SU-DHL-6 (cell line): ENCODE measurements around the gene NRP1.

Source experiments
- H2AFZ ChIP-seq: fragments of 200-600 bp; sonication (generic); 2 replicates; pipeline ENCODE4 v1.6.1; 2014; ENCODE audit warnings: low read depth, mild to moderate bottlenecking, moderate library complexity, mixed read lengths, antibody characterized with exemption, low read length; ENCODE audit not compliant: severe bottlenecking
- H3F3A ChIP-seq: fragments of 200-600 bp; shearing (Covaris generic); 2 replicates; pipeline ENCODE4 v1.6.0; 2016; ENCODE audit warnings: antibody characterized with exemption, mild to moderate bottlenecking; ENCODE audit not compliant: insufficient read depth
- H3K27ac ChIP-seq: fragments of 200-600 bp; sonication (generic); 2 replicates; pipeline ENCODE4 v1.5.1; 2016; ENCODE audit warnings: low read depth, mild to moderate bottlenecking, low read length, moderate library complexity, mixed read lengths
- H3K27me3 ChIP-seq: fragments of 200-600 bp; sonication (generic), shearing (Covaris generic); 2 replicates; pipeline ENCODE4 v1.6.0; 2014; ENCODE audit warnings: mild to moderate bottlenecking, low read length
- H3K36me3 ChIP-seq: fragments of 200-600 bp; sonication (generic); 2 replicates; pipeline ENCODE4 v1.6.1; 2014; ENCODE audit warnings: mild to moderate bottlenecking, low read length, mixed read lengths
- H3K4me2 ChIP-seq: fragments of 300-600, 200-600 bp; shearing (Covaris generic), sonication (generic); 2 replicates; pipeline ENCODE4 v1.6.0; 2014; ENCODE audit warnings: low read length, low read depth, mild to moderate bottlenecking; ENCODE audit not compliant: poor library complexity, severe bottlenecking
- H3K4me3 ChIP-seq: fragments of 200-600 bp; sonication (generic); 2 replicates; pipeline ENCODE4 v1.5.1; 2014; ENCODE audit warnings: antibody characterized with exemption, low read length, mild to moderate bottlenecking, mixed read lengths; ENCODE audit not compliant: insufficient read depth, poor library complexity, severe bottlenecking
- H3K79me2 ChIP-seq: fragments of 200-600 bp; sonication (generic); 2 replicates; pipeline ENCODE4 v1.6.1; 2014; ENCODE audit warnings: mild to moderate bottlenecking, low read length, moderate library complexity; ENCODE audit not compliant: insufficient read depth
- H3K9ac ChIP-seq: fragments of 200-600 bp; sonication (generic); 2 replicates; pipeline ENCODE4 v1.7.0; 2014; ENCODE audit warnings: mild to moderate bottlenecking, low read length
- H3K9me2 ChIP-seq: fragments of 200-600 bp; sonication (generic); replicated peaks from 2 replicates; pipeline ENCODE4 v1.6.1; 2014; ENCODE audit warnings: low read length; ENCODE audit not compliant: insufficient read depth
- H3K9me3 ChIP-seq: fragments of 200-600 bp; sonication (generic); 2 replicates; pipeline ENCODE4 v1.6.1; 2014; ENCODE audit warnings: low read length, mixed read lengths; ENCODE audit not compliant: insufficient read depth
- H4K20me1 ChIP-seq: fragments of 200-600 bp; sonication (generic); 2 replicates; pipeline ENCODE4 v1.6.1; 2014; ENCODE audit warnings: low read depth, mild to moderate bottlenecking, antibody characterized with exemption, low read length, moderate library complexity, mixed read lengths
- CTCF ChIP-seq: fragments of 200-600 bp; sonication (generic); IDR thresholded peaks from one replicate; pipeline ENCODE4 v1.5.1; 2017; ENCODE audit warnings: antibody characterized with exemption, mild to moderate bottlenecking, low read length, moderate library complexity; ENCODE audit not compliant: insufficient read depth, poor library complexity, severe bottlenecking
- EZH2phosphoT487 ChIP-seq: fragments of 200-600 bp; sonication (generic), shearing (Covaris generic); conservative IDR thresholded peaks from 2 replicates; pipeline ENCODE4 v1.6.1; 2018; ENCODE audit warnings: mild to moderate bottlenecking, antibody characterized with exemption, low read length, moderate library complexity, mixed read lengths

NRP1 gene

GRCh38 chr10:33271969-33272583 lies 62.4 kb downstream of the NRP1 start:
- Histone ChIP-seq H3F3A (no peaks in the 10 kb centered on the region), H3K4me3 (no peak overlapping the region), H4K20me1 (no peaks in the 10 kb centered on the region), H3K27ac (no peak overlapping the region), H3K79me2 (no peaks in the 10 kb centered on the region), H3K9ac (no peak overlapping the region), H3K4me2 (no peak overlapping the region), H3K27me3 (no peaks in the 10 kb centered on the region), H3K9me2 (no peaks in the 10 kb centered on the region), H3K9me3 (no peaks in the 10 kb centered on the region), H2AFZ (no peak overlapping the region), H3K36me3 (no peaks in the 10 kb centered on the region)
- TF ChIP-seq EZH2phosphoT487 (no peak), CTCF (no peak)

GRCh38 chr10:33270971-33271370 lies 63.5 kb downstream of the NRP1 start:
- Histone ChIP-seq H3K27me3 (no peaks in the 10 kb centered on the region), H4K20me1 (no peaks in the 10 kb centered on the region), H3K9me3 (no peaks in the 10 kb centered on the region), H3K36me3 (no peaks in the 10 kb centered on the region), H2AFZ (no peak overlapping the region), H3K4me3 (no peak overlapping the region), H3K27ac (no peak overlapping the region), H3K4me2 (no peak overlapping the region), H3K79me2 (no peaks in the 10 kb centered on the region), H3K9me2 (no peaks in the 10 kb centered on the region), H3F3A (no peaks in the 10 kb centered on the region), H3K9ac (no peak overlapping the region)
- TF ChIP-seq EZH2phosphoT487 = no peak
- TF ChIP-seq CTCF = no peak

GRCh38 chr10:33267708-33268107 lies 66.8 kb downstream of the NRP1 start:
- Histone ChIP-seq H3K9me3 (no peaks in the 10 kb centered on the region), H4K20me1 (no peaks in the 10 kb centered on the region), H3K4me2 (no peak overlapping the region), H3K36me3 (no peaks in the 10 kb centered on the region), H3K79me2 (no peaks in the 10 kb centered on the region), H2AFZ (no peak overlapping the region), H3K27me3 (no peaks in the 10 kb centered on the region), H3K4me3 (no peak overlapping the region), H3K27ac (no peak overlapping the region), H3K9me2 (no peaks in the 10 kb centered on the region), H3F3A (no peaks in the 10 kb centered on the region), H3K9ac (no peak overlapping the region)
- TF ChIP-seq EZH2phosphoT487 = no peak
- TF ChIP-seq CTCF = no peak
